Aorta (tissue), 5 donors: ENCODE measurements around the gene DLG1. TPM values are rescaled to one million over a fixed set of nuclear protein-coding genes. Genes with fewer than 3 reads are reported as not detected.
"Not testable (repeated sequence)": the region's sequence is repeated elsewhere in the genome, so short reads cannot be mapped to it uniquely, and the experiment has no call there.

ENCODE experiments used
- ATAC-seq: fragments of 200-7000 bp; cut with Tn5 transposase; one replicate; pipeline ENCODE4 v1.9.1; 2022; ENCODE audit warnings: moderate library complexity; ENCODE audit not compliant: low FRiP score
- DNase-seq, 2 donors: peaks; one replicate each; pipeline ENCODE4 v3.0.0-alpha.2; 2020
- H3K27ac ChIP-seq, 2 donors: one replicate each; pipeline ENCODE4 v1.5.1; 2013; ENCODE audit warnings: low read length in 2 of 2, mild to moderate bottlenecking in 2 of 2, moderate library complexity in 2 of 2, control low read depth in 1 of 2, inconsistent platforms in 1 of 2, low read depth in 1 of 2
- H3K27me3 ChIP-seq, 2 donors: one replicate each; pipeline ENCODE4 v1.6.1; 2013; ENCODE audit warnings: control low read depth in 1 of 2, low read length in 1 of 2, mild to moderate bottlenecking in 1 of 2, moderate library complexity in 1 of 2; ENCODE audit not compliant: insufficient read depth in 2 of 2, control insufficient read depth in 1 of 2
- H3K36me3 ChIP-seq, 2 donors: one replicate each; pipeline ENCODE4 v1.6.1; 2013; ENCODE audit warnings: control low read depth in 1 of 2, low read length in 1 of 2, mild to moderate bottlenecking in 1 of 2; ENCODE audit not compliant: insufficient read depth in 2 of 2, control insufficient read depth in 1 of 2
- H3K4me1 ChIP-seq, 2 donors: one replicate each; pipeline ENCODE4 v1.6.1; 2013; ENCODE audit warnings: low read length in 2 of 2, control low read depth in 1 of 2, mild to moderate bottlenecking in 1 of 2, moderate library complexity in 1 of 2; ENCODE audit not compliant: insufficient read depth in 2 of 2, control insufficient read depth in 1 of 2
- H3K4me3 ChIP-seq, 2 donors: one replicate each; pipeline ENCODE4 v1.5.1; 2013; ENCODE audit warnings: low read length in 2 of 2, control low read depth in 1 of 2, mild to moderate bottlenecking in 1 of 2
- H3K9me3 ChIP-seq: one replicate; pipeline ENCODE4 v1.6.1; 2013; ENCODE audit warnings: mild to moderate bottlenecking, low read length; ENCODE audit not compliant: control insufficient read depth
- WGBS, 2 donors: extraction: QIAGEN DNeasy Blood & Tissue Kit; methylation state at CpG; one replicate each; pipeline ENCODE4 v1.1.7; 2013; 5-methylcytosine and 5-hydroxymethylcytosine counted together
- intact Hi-C, 2 donors: fragments of 100-400 bp; cut with DNase I; formaldehyde crosslinking; loops; one replicate each; pipeline versions ENCODE4 v1.14.2 to v1.15.0; 2022
- polyA plus RNA-seq, 2 donors: library from polyadenylated mRNA; stranded (reverse); fragments of 200-250 nt; gene quantifications; one replicate each; pipeline ENCODE4 v1.2.3, GENCODE V29; 2013
- total RNA-seq, 2 donors: library from RNA; stranded (reverse); fragmentation: NEBNext Ultra II Directional; extraction: Animal tissue kit (Norgen Biotek cat#: 25700); gene quantifications; one replicate each; pipeline ENCODE4 v1.2.1, GENCODE V29; 2021
- donor health status: healthy with polysubstance abuse.
- donor health status: Bipolar disorder and iron deficiency.
- donor health status: DM: no; HTN: no; CAD: no.
- donor health status: DM: no; HTN: no; CAD: no.
- donor health status: DM: yes; HTN: yes; CAD: no.

Gene DLG1
- total and polyA plus RNA-seq, 4 donors, result 21.2 to 100 (median 51.9) TPM

- Histone ChIP-seq H3K9me3 (no peaks in the 10 kb centered on the region), H3K4me1 (peaks cover 0 to 2% of the 10 kb centered on the region in 2 donors), H3K27me3 (no peaks in the 10 kb centered on the region), H3K27ac (no peak overlapping the region), H3K4me3 (no peak overlapping the region), H3K36me3 (no peaks in the 10 kb centered on the region)
- intact Hi-C loops, result no loop called here
- DNase-seq (no peak), ATAC-seq (no peak)
Observed at GRCh38 chr3:197209366-197210260, 88.8 kb downstream of the DLG1 start.

- Histone ChIP-seq H3K36me3 (no peaks in the 10 kb centered on the region), H3K4me3 (no peak overlapping the region), H3K4me1 (peaks cover 0 to 2% of the 10 kb centered on the region in 2 donors), H3K27ac (no peak overlapping the region), H3K27me3 (no peaks in the 10 kb centered on the region), H3K9me3 (no peaks in the 10 kb centered on the region)
- DNase-seq, result no peak
- WGBS, 2 donors, result 96 to 98% methylated on average over 9 of the region's 9 CpGs
- ATAC-seq, result no peak
- intact Hi-C loops, result no loop called here
Observed at GRCh38 chr3:197206913-197207312, 91.5 kb downstream of the DLG1 start.

GRCh38 chr3:197205675-197206074, 92.7 kb downstream of the DLG1 start:
- no peaks in the 10 kb centered on the region for H3K27me3 ChIP-seq

GRCh38 chr3:197205265-197205664, 93.1 kb downstream of the DLG1 start:
- intact Hi-C loops, result no loop called here
- DNase-seq (no peak), ATAC-seq (no peak)
- no peaks in the 10 kb centered on the region for H3K36me3 ChIP-seq
- H3K4me3 ChIP-seq, result no peak overlapping the region
- H3K4me1 ChIP-seq, result peaks cover 0 to 2% of the 10 kb centered on the region in 2 donors
- 85 to 91% methylated on average over 1 of the region's 1 CpG for WGBS, 2 donors
- H3K27me3 ChIP-seq, result no peaks in the 10 kb centered on the region
- H3K27ac ChIP-seq, result no peak overlapping the region
- H3K9me3 ChIP-seq, result no peaks in the 10 kb centered on the region

More at GRCh38 chr3:197205675-197206074, 92.7 kb downstream of the DLG1 start:
- 95 to 99% methylated on average over 2 of the region's 2 CpGs for WGBS, 2 donors
- Histone ChIP-seq H3K9me3 (no peaks in the 10 kb centered on the region), H3K4me3 (no peak overlapping the region), H3K27ac (no peak overlapping the region), H3K36me3 (no peaks in the 10 kb centered on the region), H3K4me1 (peaks cover 0 to 2% of the 10 kb centered on the region in 2 donors)
- no peak for ATAC-seq
- intact Hi-C loops, result no loop called here
- DNase-seq, result no peak

- WGBS, 2 donors, result 65 to 88% methylated on average over 3 of the region's 3 CpGs
- ATAC-seq, result no peak
- H3K9me3 ChIP-seq, result no peaks in the 10 kb centered on the region
- no peaks in the 10 kb centered on the region for H3K36me3 ChIP-seq
- no peak overlapping the region for H3K27ac ChIP-seq
- H3K27me3 ChIP-seq, result no peaks in the 10 kb centered on the region
- no peak for DNase-seq
- peaks cover 0 to under 1% of the 10 kb centered on the region in 2 donors for H3K4me1 ChIP-seq
- no peak overlapping the region for H3K4me3 ChIP-seq
- intact Hi-C loops, result no loop called here
Observed at GRCh38 chr3:197204736-197205135, 93.7 kb downstream of the DLG1 start.

- ATAC-seq, result no peak
- Histone ChIP-seq H3K27me3 (no peaks in the 10 kb centered on the region), H3K4me3 (no peak overlapping the region), H3K9me3 (no peaks in the 10 kb centered on the region), H3K4me1 (no peaks in the 10 kb centered on the region), H3K36me3 (no peaks in the 10 kb centered on the region), H3K27ac (no peak overlapping the region)
- intact Hi-C loops, result no loop called here
- 93 to 96% methylated on average over 2 of the region's 2 CpGs for WGBS, 2 donors
- DNase-seq, result no peak
Observed at GRCh38 chr3:197203714-197204146, 94.7 kb downstream of the DLG1 start.

GRCh38 chr3:197202694-197203093, 95.7 kb downstream of the DLG1 start:
- WGBS, 2 donors, result 74 to 87% methylated on average over 2 of the region's 2 CpGs
- intact Hi-C loops, result no loop called here
- Histone ChIP-seq H3K4me3 (no peak overlapping the region), H3K4me1 (no peaks in the 10 kb centered on the region), H3K9me3 (no peaks in the 10 kb centered on the region), H3K36me3 (no peaks in the 10 kb centered on the region), H3K27me3 (no peaks in the 10 kb centered on the region), H3K27ac (no peak overlapping the region)
- DNase-seq, result no peak
- no peak for ATAC-seq

GRCh38 chr3:197201791-197202452, 96.5 kb downstream of the DLG1 start:
- no peak overlapping the region for H3K4me3 ChIP-seq
- WGBS, 2 donors, result 69 to 80% methylated on average over 5 of the region's 5 CpGs
- no peaks in the 10 kb centered on the region for H3K4me1 ChIP-seq
- intact Hi-C loops, result no loop called here
- H3K27me3 ChIP-seq, result no peaks in the 10 kb centered on the region
- H3K9me3 ChIP-seq, result no peaks in the 10 kb centered on the region
- H3K27ac ChIP-seq, result no peak overlapping the region
- ATAC-seq (no peak), DNase-seq (no peak)
- H3K36me3 ChIP-seq, result no peaks in the 10 kb centered on the region

- H3K27me3 ChIP-seq, H3K27ac ChIP-seq, ATAC-seq, H3K4me1 ChIP-seq, DNase-seq, H3K4me3 ChIP-seq, intact Hi-C loops, H3K9me3 ChIP-seq, H3K36me3 ChIP-seq: not testable (repeated sequence)
- 95 to 97% methylated on average over 12 of the region's 12 CpGs for WGBS, 2 donors
Observed at GRCh38 chr3:197200856-197201255, 97.6 kb downstream of the DLG1 start.
